ENCODE data around the gene DNAJA3. TPM values are rescaled to one million over a fixed set of nuclear protein-coding genes. Genes with fewer than 3 reads are reported as not detected.
"Not testable (repeated sequence)": the region's sequence is repeated elsewhere in the genome, so short reads cannot be mapped to it uniquely, and the experiment has no call there.

The DNAJA3 gene
- polyA plus RNA-seq, 5 donors: 30.6 to 39.5 (median 36.1) TPM

GRCh38 chr16:4385789-4386450, 39.7 kb upstream of the DNAJA3 start:
- DNase-seq: no peak

- no peak for DNase-seq
Measured at GRCh38 chr16:4386451-4386805, 39.2 kb upstream of the DNAJA3 start.

- no peak for DNase-seq
Measured at GRCh38 chr16:4386951-4387565, 38.6 kb upstream of the DNAJA3 start.

- no peak for DNase-seq
Measured at GRCh38 chr16:4387781-4388180, 37.9 kb upstream of the DNAJA3 start.

- DNase-seq: no peak
Measured at GRCh38 chr16:4388271-4389021, 37.2 kb upstream of the DNAJA3 start.

GRCh38 chr16:4389051-4389955, 36.4 kb upstream of the DNAJA3 start:
- DNase-seq: no peak

GRCh38 chr16:4390266-4391260, 35.1 kb upstream of the DNAJA3 start:
- no peak for DNase-seq

- DNase-seq: no peak
Measured at GRCh38 chr16:4391631-4392381, 33.9 kb upstream of the DNAJA3 start.

- DNase-seq: no peak
Measured at GRCh38 chr16:4392382-4393239, 33.1 kb upstream of the DNAJA3 start.

- no peak for DNase-seq
Measured at GRCh38 chr16:4393240-4393600, 32.4 kb upstream of the DNAJA3 start.

- DNase-seq: not testable (repeated sequence)
Measured at GRCh38 chr16:4393850-4394249, 31.8 kb upstream of the DNAJA3 start.

GRCh38 chr16:4395055-4395726, 30.5 kb upstream of the DNAJA3 start:
- no peak for DNase-seq

- no peak for DNase-seq
Measured at GRCh38 chr16:4399001-4399730, 26.5 kb upstream of the DNAJA3 start.

- no peak for DNase-seq
Measured at GRCh38 chr16:4401094-4401501, 24.6 kb upstream of the DNAJA3 start.

GRCh38 chr16:4401510-4401909, 24.2 kb upstream of the DNAJA3 start:
- no peak for DNase-seq

- DNase-seq: peak; percentile 71 to 81
Measured at GRCh38 chr16:4402439-4403132, 23.1 kb upstream of the DNAJA3 start.
